Effector memory CD4-positive, alpha-beta T cell (primary cell): ENCODE results near the gene DBI.
A peak's percentile ranks its signal among the peaks of the same experiment; 100 is the strongest.

ENCODE experiments used
- DNase-seq, 3 donors: peaks; one replicate each; pipeline ENCODE4 v3.0.0-alpha.2; 2020
- H3K27ac ChIP-seq: 2 replicates; pipeline ENCODE4 v1.7.0; 2013; ENCODE audit warnings: mild to moderate bottlenecking, low read length, moderate library complexity; ENCODE audit not compliant: insufficient read depth, poor library complexity, severe bottlenecking
- H3K27me3 ChIP-seq: replicated peaks from 2 replicates; pipeline ENCODE4 v1.7.0; 2013; ENCODE audit warnings: mild to moderate bottlenecking, low read length; ENCODE audit not compliant: insufficient read depth, control insufficient read depth, poor library complexity, severe bottlenecking
- H3K36me3 ChIP-seq: 2 replicates; pipeline ENCODE4 v1.7.0; 2013; ENCODE audit warnings: mild to moderate bottlenecking, low read length, moderate library complexity; ENCODE audit not compliant: control insufficient read depth, insufficient read depth
- H3K4me1 ChIP-seq: 2 replicates; pipeline ENCODE4 v1.7.0; 2013; ENCODE audit warnings: low read length, mild to moderate bottlenecking; ENCODE audit not compliant: control insufficient read depth, insufficient read depth, poor library complexity, severe bottlenecking
- H3K4me3 ChIP-seq: 2 replicates; pipeline ENCODE4 v1.7.0; 2013; ENCODE audit warnings: low read length, low read depth, mild to moderate bottlenecking; ENCODE audit not compliant: insufficient read depth, poor library complexity, severe bottlenecking
- H3K9me3 ChIP-seq: 2 replicates; pipeline ENCODE4 v1.7.0; 2013; ENCODE audit warnings: mild to moderate bottlenecking, low read length, moderate library complexity; ENCODE audit not compliant: control insufficient read depth
- total RNA-seq, 3 donors: gene quantifications; one replicate each; lab custom pipeline; 2026; lab: John Stamatoyannopoulos, UW

DBI gene
- total RNA-seq: 27.5 to 32.7 (median 27.7) reads per million in 3 donors

- H3K4me3 ChIP-seq: peak within 1 kb of the TSS; percentile 71
- peak within 1 kb of the TSS; percentile 76 for H3K27ac ChIP-seq
- no peaks in the 10 kb centered on the region for H3K9me3 ChIP-seq
- DNase-seq: peak; percentile 81 to 85 (median 85)
- H3K4me1 ChIP-seq: peaks cover 8% of the 10 kb centered on the region
- H3K27me3 ChIP-seq: no peaks in the 10 kb centered on the region
- peaks cover 19% of the 10 kb centered on the region for H3K36me3 ChIP-seq
Measured at GRCh38 chr2:119366649-119367471, at the start of gene DBI, which contains the start of gene C2orf76. DBI (plus strand) TSS chr2:119366977; CDS start chr2:119367052, 75 bp downstream. C2orf76 (minus strand) TSS chr2:119366834; CDS start chr2:119339959, 26,875 bp downstream.

- no peak overlapping the region for H3K27ac ChIP-seq
- no peaks in the 10 kb centered on the region for H3K9me3 ChIP-seq
- H3K4me1 ChIP-seq: no peaks in the 10 kb centered on the region
- no peak for DNase-seq
- no peaks in the 10 kb centered on the region for H3K36me3 ChIP-seq
- no peaks in the 10 kb centered on the region for H3K27me3 ChIP-seq
- no peak overlapping the region for H3K4me3 ChIP-seq
Measured at GRCh38 chr2:119317554-119317953, 49.2 kb upstream of the DBI start.

GRCh38 chr2:119319593-119319992 is 47.2 kb upstream of the DBI start:
- H3K9me3 ChIP-seq: no peaks in the 10 kb centered on the region
- H3K36me3 ChIP-seq: no peaks in the 10 kb centered on the region
- DNase-seq: no peak
- no peak overlapping the region for H3K4me3 ChIP-seq
- no peaks in the 10 kb centered on the region for H3K27me3 ChIP-seq
- H3K27ac ChIP-seq: no peak overlapping the region
- H3K4me1 ChIP-seq: no peaks in the 10 kb centered on the region

- DNase-seq: no peak
- Histone ChIP-seq H3K27ac (no peak overlapping the region), H3K9me3 (no peaks in the 10 kb centered on the region), H3K27me3 (no peaks in the 10 kb centered on the region), H3K36me3 (no peaks in the 10 kb centered on the region), H3K4me3 (no peak overlapping the region), H3K4me1 (no peaks in the 10 kb centered on the region)
Measured at GRCh38 chr2:119323459-119323858, 43.3 kb upstream of the DBI start.

- H3K27ac ChIP-seq: no peak overlapping the region
- no peak for DNase-seq
- H3K27me3 ChIP-seq: no peaks in the 10 kb centered on the region
- no peak overlapping the region for H3K4me3 ChIP-seq
- H3K36me3 ChIP-seq: no peaks in the 10 kb centered on the region
- no peaks in the 10 kb centered on the region for H3K4me1 ChIP-seq
- no peaks in the 10 kb centered on the region for H3K9me3 ChIP-seq
Measured at GRCh38 chr2:119324685-119325270, 42.0 kb upstream of the DBI start.

- DNase-seq: no peak
- Histone ChIP-seq H3K4me3 (no peak overlapping the region), H3K27me3 (no peaks in the 10 kb centered on the region), H3K9me3 (no peaks in the 10 kb centered on the region), H3K36me3 (no peaks in the 10 kb centered on the region), H3K4me1 (no peaks in the 10 kb centered on the region), H3K27ac (no peak overlapping the region)
Measured at GRCh38 chr2:119326938-119327337, 39.8 kb upstream of the DBI start.

- Histone ChIP-seq H3K4me3 (no peak overlapping the region), H3K36me3 (no peaks in the 10 kb centered on the region), H3K27me3 (no peaks in the 10 kb centered on the region), H3K9me3 (no peaks in the 10 kb centered on the region), H3K4me1 (no peaks in the 10 kb centered on the region), H3K27ac (no peak overlapping the region)
- DNase-seq: no peak
Measured at GRCh38 chr2:119327431-119327830, 39.3 kb upstream of the DBI start.

GRCh38 chr2:119332953-119333352 is 33.8 kb upstream of the DBI start:
- Histone ChIP-seq H3K36me3 (no peaks in the 10 kb centered on the region), H3K27me3 (no peaks in the 10 kb centered on the region), H3K4me1 (no peaks in the 10 kb centered on the region), H3K4me3 (no peak overlapping the region), H3K27ac (no peak overlapping the region), H3K9me3 (no peaks in the 10 kb centered on the region)
- DNase-seq: no peak

GRCh38 chr2:119333360-119333759 is 33.4 kb upstream of the DBI start:
- H3K9me3 ChIP-seq: no peaks in the 10 kb centered on the region
- H3K36me3 ChIP-seq: no peaks in the 10 kb centered on the region
- H3K4me1 ChIP-seq: no peaks in the 10 kb centered on the region
- no peaks in the 10 kb centered on the region for H3K27me3 ChIP-seq
- no peak overlapping the region for H3K27ac ChIP-seq
- no peak overlapping the region for H3K4me3 ChIP-seq
- no peak for DNase-seq

- DNase-seq: no peak
- Histone ChIP-seq H3K4me3 (no peak overlapping the region), H3K27ac (no peak overlapping the region), H3K36me3 (no peaks in the 10 kb centered on the region), H3K27me3 (no peaks in the 10 kb centered on the region), H3K9me3 (no peaks in the 10 kb centered on the region), H3K4me1 (no peaks in the 10 kb centered on the region)
Measured at GRCh38 chr2:119333833-119334232, 32.9 kb upstream of the DBI start.
